ENCODE results near the gene NOL3.

DNA sequence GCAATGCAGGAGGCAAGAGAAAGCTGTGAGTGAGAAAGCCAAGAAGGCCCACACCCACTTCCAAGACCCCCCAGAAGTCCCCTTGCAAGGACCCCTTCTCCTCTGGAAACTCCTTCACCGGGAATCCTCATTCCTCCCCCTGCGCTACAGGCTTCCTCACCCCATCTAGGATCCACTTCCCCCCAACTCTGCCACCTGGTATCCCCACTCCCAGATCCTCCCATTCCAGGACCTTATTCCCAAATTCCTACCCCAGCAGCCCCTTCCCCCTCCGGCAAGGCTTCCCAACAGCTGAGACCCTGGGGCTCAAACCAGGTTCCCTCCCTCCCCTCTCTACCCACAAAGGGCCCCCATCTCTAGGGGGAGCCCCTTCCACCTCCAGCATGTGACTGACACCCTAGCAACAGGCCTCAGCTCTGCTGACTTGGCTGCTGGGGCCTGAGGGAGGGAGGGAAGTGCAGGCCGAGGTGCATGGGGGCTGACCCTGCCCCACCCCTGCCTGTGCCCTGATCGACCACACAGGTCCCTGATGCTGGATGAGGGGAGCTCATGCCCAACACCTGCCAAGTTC is 3.7 kb upstream of the NOL3 start:
- TF ChIP-seq, protein P1, sequence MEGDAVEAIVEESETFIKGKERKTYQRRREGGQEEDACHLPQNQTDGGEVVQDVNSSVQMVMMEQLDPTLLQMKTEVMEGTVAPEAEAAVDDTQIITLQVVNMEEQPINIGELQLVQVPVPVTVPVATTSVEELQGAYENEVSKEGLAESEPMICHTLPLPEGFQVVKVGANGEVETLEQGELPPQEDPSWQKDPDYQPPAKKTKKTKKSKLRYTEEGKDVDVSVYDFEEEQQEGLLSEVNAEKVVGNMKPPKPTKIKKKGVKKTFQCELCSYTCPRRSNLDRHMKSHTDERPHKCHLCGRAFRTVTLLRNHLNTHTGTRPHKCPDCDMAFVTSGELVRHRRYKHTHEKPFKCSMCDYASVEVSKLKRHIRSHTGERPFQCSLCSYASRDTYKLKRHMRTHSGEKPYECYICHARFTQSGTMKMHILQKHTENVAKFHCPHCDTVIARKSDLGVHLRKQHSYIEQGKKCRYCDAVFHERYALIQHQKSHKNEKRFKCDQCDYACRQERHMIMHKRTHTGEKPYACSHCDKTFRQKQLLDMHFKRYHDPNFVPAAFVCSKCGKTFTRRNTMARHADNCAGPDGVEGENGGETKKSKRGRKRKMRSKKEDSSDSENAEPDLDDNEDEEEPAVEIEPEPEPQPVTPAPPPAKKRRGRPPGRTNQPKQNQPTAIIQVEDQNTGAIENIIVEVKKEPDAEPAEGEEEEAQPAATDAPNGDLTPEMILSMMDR (IDR thresholded peaks at IDR 0.05) = no peak
- no peak for TF ChIP-seq ZNF317 (CRISPR knock-in tag; IDR thresholded peaks at IDR 0.05; ENCODE audit: borderline replicate concordance, low read depth)
- TF ChIP-seq, protein P2, sequence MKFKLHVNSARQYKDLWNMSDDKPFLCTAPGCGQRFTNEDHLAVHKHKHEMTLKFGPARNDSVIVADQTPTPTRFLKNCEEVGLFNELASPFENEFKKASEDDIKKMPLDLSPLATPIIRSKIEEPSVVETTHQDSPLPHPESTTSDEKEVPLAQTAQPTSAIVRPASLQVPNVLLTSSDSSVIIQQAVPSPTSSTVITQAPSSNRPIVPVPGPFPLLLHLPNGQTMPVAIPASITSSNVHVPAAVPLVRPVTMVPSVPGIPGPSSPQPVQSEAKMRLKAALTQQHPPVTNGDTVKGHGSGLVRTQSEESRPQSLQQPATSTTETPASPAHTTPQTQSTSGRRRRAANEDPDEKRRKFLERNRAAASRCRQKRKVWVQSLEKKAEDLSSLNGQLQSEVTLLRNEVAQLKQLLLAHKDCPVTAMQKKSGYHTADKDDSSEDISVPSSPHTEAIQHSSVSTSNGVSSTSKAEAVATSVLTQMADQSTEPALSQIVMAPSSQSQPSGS (CRISPR knock-in tag; IDR thresholded peaks at IDR 0.05; ENCODE audit: borderline replicate concordance, low read depth) = no peak
- TF ChIP-seq SP1 (CRISPR knock-in tag; conservative IDR thresholded peaks at IDR 0.05) = no peak
- no peak for TF ChIP-seq CREM (CRISPR knock-in tag; IDR thresholded peaks at IDR 0.05)
- TF ChIP-seq, protein P3, sequence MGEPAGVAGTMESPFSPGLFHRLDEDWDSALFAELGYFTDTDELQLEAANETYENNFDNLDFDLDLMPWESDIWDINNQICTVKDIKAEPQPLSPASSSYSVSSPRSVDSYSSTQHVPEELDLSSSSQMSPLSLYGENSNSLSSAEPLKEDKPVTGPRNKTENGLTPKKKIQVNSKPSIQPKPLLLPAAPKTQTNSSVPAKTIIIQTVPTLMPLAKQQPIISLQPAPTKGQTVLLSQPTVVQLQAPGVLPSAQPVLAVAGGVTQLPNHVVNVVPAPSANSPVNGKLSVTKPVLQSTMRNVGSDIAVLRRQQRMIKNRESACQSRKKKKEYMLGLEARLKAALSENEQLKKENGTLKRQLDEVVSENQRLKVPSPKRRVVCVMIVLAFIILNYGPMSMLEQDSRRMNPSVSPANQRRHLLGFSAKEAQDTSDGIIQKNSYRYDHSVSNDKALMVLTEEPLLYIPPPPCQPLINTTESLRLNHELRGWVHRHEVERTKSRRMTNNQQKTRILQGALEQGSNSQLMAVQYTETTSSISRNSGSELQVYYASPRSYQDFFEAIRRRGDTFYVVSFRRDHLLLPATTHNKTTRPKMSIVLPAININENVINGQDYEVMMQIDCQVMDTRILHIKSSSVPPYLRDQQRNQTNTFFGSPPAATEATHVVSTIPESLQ (CRISPR knock-in tag; IDR thresholded peaks at IDR 0.05) = no peak
- TF ChIP-seq, protein P4, sequence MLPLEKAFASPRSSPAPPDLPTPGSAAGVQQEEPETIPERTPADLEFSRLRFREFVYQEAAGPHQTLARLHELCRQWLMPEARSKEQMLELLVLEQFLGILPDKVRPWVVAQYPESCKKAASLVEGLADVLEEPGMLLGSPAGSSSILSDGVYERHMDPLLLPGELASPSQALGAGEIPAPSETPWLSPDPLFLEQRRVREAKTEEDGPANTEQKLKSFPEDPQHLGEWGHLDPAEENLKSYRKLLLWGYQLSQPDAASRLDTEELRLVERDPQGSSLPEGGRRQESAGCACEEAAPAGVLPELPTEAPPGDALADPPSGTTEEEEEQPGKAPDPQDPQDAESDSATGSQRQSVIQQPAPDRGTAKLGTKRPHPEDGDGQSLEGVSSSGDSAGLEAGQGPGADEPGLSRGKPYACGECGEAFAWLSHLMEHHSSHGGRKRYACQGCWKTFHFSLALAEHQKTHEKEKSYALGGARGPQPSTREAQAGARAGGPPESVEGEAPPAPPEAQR (CRISPR knock-in tag; IDR thresholded peaks at IDR 0.05) = no peak
- no peak for TF ChIP-seq JUN (CRISPR knock-in tag; IDR thresholded peaks at IDR 0.05)
- TF ChIP-seq, protein P5, sequence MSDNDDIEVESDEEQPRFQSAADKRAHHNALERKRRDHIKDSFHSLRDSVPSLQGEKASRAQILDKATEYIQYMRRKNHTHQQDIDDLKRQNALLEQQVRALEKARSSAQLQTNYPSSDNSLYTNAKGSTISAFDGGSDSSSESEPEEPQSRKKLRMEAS (CRISPR knock-in tag; IDR thresholded peaks at IDR 0.05) = no peak
